ENCODE measurements around the gene TRHDE.

Gene TRHDE

DNA sequence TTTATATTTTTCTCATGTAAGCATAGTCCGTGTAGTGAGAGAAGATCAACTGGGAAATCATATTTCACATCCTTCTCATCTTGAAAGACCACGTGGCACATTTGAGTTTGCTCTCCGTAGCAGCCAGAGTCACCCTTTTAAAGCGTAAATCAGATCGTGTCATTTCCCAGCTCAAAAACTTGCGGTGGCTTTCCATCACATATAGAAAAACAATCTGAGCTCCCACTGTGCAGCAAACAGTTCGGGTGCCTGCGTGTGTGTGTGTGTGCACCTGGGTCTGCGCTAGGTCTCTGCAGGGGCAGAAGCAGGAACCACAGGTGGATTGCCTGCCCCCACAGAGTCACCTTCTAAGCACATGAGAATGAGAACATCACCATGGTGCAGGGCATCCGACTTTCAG lies 338.2 kb downstream of the TRHDE start:
- Histone ChIP-seq H2BK12ac (ENCODE audit: low read length) (no peak overlapping the region), H3K4me1 (ENCODE audit: control insufficient read depth in 2 of 2, insufficient read depth in 1 of 2, low read depth in 1 of 2, low read length in 2 of 2) (peaks cover 1 to 3% of the 10 kb centered on the region in 2 donors), H3K27ac (replicated peaks; ENCODE audit: low read length) (no peak overlapping the region), H3K9ac (ENCODE audit: low read depth, low read length, poor library complexity) (no peak overlapping the region), H3K4me2 (ENCODE audit: insufficient read depth, low read length, poor library complexity, severe bottlenecking) (no peak overlapping the region), H3K4me3 (ENCODE audit: low read length in 2 of 2) (no peak overlapping the region), H3K9me3 (replicated peaks in 1 of 2; ENCODE audit: control insufficient read depth in 2 of 2, insufficient read depth in 1 of 2, low read depth in 1 of 2, low read length in 2 of 2) (no peaks in the 10 kb centered on the region), H3K14ac (ENCODE audit: low read length) (no peak overlapping the region), H2BK5ac (ENCODE audit: low read length) (no peak overlapping the region), H2BK15ac (ENCODE audit: low read length) (no peak overlapping the region), H4K8ac (ENCODE audit: low read depth, low read length) (no peak overlapping the region), H3K23ac (ENCODE audit: low read depth, low read length, poor library complexity) (no peak overlapping the region), H3K36me3 (replicated peaks in 1 of 2; ENCODE audit: control insufficient read depth in 2 of 2, insufficient read depth in 2 of 2, low read length in 2 of 2) (no peaks in the 10 kb centered on the region), H2AFZ (ENCODE audit: low read length) (no peak overlapping the region), H2BK120ac (ENCODE audit: low read depth, low read length) (no peak overlapping the region), H4K91ac (ENCODE audit: low read depth, low read length, poor library complexity) (no peak overlapping the region), H2AK5ac (ENCODE audit: low read depth, low read length) (no peak overlapping the region), H3K27me3 (ENCODE audit: control insufficient read depth in 3 of 3, insufficient read depth in 3 of 3, low read depth in 1 of 3, low read length in 3 of 3) (no peaks in the 10 kb centered on the region), H3K79me1 (ENCODE audit: low read depth, low read length) (no peaks in the 10 kb centered on the region), H3K18ac (ENCODE audit: low read length) (peak overlapping the region; percentile 79), H3K4ac (ENCODE audit: low read length) (no peak overlapping the region)
- no CpG with 5 or more reads among the region's 10 CpGs for WGBS, 2 donors (ENCODE audit: extremely low coverage in 2 of 2, insufficient read length in 2 of 2, insufficient replicate concordance in 1 of 2)
- DNase-seq (ENCODE audit: low spot score), result no peak

DNA sequence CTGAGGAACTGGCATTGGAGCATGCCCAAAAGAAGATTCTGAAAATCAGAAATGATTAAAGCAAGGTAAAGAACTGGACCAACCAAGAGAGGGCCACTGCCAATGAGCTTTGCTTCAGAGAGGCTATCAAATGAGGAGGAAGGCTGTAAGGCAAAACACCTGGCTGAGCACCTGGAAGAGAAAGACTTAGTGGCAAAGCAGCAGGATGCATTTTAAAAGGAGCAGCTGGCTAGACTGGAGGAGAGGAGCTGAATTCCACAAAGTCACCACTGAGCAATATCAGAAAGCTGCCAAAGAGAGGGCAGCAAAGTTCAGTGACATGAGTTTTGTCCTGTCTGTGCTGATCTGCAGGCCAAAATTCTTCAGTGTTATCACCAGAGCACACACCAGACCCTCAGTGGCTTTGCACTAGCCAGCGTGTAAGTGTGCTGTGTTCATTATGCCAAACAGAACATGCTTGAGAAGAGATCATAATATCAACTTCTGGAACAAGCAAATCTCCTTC lies 338.7 kb downstream of the TRHDE start:
- Histone ChIP-seq H3K4me2 (ENCODE audit: insufficient read depth, low read length, poor library complexity, severe bottlenecking) (no peak overlapping the region), H2AK5ac (ENCODE audit: low read depth, low read length) (no peak overlapping the region), H3K14ac (ENCODE audit: low read length) (no peak overlapping the region), H3K4me3 (ENCODE audit: low read length in 2 of 2) (no peak overlapping the region), H4K8ac (ENCODE audit: low read depth, low read length) (no peak overlapping the region), H3K4me1 (ENCODE audit: control insufficient read depth in 2 of 2, insufficient read depth in 1 of 2, low read depth in 1 of 2, low read length in 2 of 2) (peaks cover 1 to 3% of the 10 kb centered on the region in 2 donors), H3K79me1 (ENCODE audit: low read depth, low read length) (no peaks in the 10 kb centered on the region), H2AFZ (ENCODE audit: low read length) (peak overlapping the region; percentile 28), H3K23ac (ENCODE audit: low read depth, low read length, poor library complexity) (no peak overlapping the region), H3K18ac (ENCODE audit: low read length) (no peak overlapping the region), H3K4ac (ENCODE audit: low read length) (no peak overlapping the region), H2BK12ac (ENCODE audit: low read length) (no peak overlapping the region), H3K36me3 (replicated peaks in 1 of 2; ENCODE audit: control insufficient read depth in 2 of 2, insufficient read depth in 2 of 2, low read length in 2 of 2) (no peaks in the 10 kb centered on the region), H2BK120ac (ENCODE audit: low read depth, low read length) (no peak overlapping the region), H2BK15ac (ENCODE audit: low read length) (no peak overlapping the region), H3K9me3 (replicated peaks in 1 of 2; ENCODE audit: control insufficient read depth in 2 of 2, insufficient read depth in 1 of 2, low read depth in 1 of 2, low read length in 2 of 2) (no peaks in the 10 kb centered on the region), H3K27me3 (ENCODE audit: control insufficient read depth in 3 of 3, insufficient read depth in 3 of 3, low read depth in 1 of 3, low read length in 3 of 3) (no peaks in the 10 kb centered on the region), H3K9ac (ENCODE audit: low read depth, low read length, poor library complexity) (no peak overlapping the region), H2BK5ac (ENCODE audit: low read length) (no peak overlapping the region), H3K27ac (replicated peaks; ENCODE audit: low read length) (no peak overlapping the region), H4K91ac (ENCODE audit: low read depth, low read length, poor library complexity) (no peak overlapping the region)
- WGBS, 2 donors (ENCODE audit: extremely low coverage in 2 of 2, insufficient read length in 2 of 2, insufficient replicate concordance in 1 of 2), result no CpG with 5 or more reads among the region's 1 CpG
- DNase-seq (ENCODE audit: low spot score), result no peak

DNA sequence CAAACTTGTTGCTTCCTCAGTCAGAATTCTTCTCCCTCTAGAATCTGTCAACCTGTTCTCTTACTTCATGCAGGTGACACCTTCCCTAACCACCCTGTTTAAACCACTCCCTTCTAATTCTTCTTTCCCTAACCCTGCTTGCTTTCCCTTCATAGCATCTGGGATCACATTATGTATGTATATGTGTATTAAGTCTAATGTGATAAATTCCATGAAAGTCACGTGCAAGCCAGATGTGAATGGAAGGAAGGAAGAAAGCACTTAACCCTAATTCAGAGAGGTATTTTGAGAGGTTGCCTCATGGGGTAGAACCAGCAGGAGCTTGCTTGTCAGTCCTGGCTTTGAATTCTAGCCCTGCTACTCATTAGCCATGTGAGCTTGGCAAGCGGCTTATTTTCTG lies 340.0 kb downstream of the TRHDE start:
- H3K79me1 ChIP-seq (ENCODE audit: low read depth, low read length), result no peaks in the 10 kb centered on the region
- H3K14ac ChIP-seq (ENCODE audit: low read length), result no peak overlapping the region
- no CpG with 5 or more reads among the region's 2 CpGs for WGBS, 2 donors (ENCODE audit: extremely low coverage in 2 of 2, insufficient read length in 2 of 2, insufficient replicate concordance in 1 of 2)
- no peak overlapping the region for H3K27ac ChIP-seq (replicated peaks; ENCODE audit: low read length)
- no peak overlapping the region for H2BK120ac ChIP-seq (ENCODE audit: low read depth, low read length)
- H4K8ac ChIP-seq (ENCODE audit: low read depth, low read length), result no peak overlapping the region
- H2BK12ac ChIP-seq (ENCODE audit: low read length), result no peak overlapping the region
- no peak overlapping the region for H2BK5ac ChIP-seq (ENCODE audit: low read length)
- H3K36me3 ChIP-seq (replicated peaks in 1 of 2; ENCODE audit: control insufficient read depth in 2 of 2, insufficient read depth in 2 of 2, low read length in 2 of 2), result no peaks in the 10 kb centered on the region
- no peak for DNase-seq (ENCODE audit: low spot score)
- no peak overlapping the region for H2AK5ac ChIP-seq (ENCODE audit: low read depth, low read length)
- no peak overlapping the region for H4K91ac ChIP-seq (ENCODE audit: low read depth, low read length, poor library complexity)
- H3K23ac ChIP-seq (ENCODE audit: low read depth, low read length, poor library complexity), result no peak overlapping the region
- no peak overlapping the region for H3K4me2 ChIP-seq (ENCODE audit: insufficient read depth, low read length, poor library complexity, severe bottlenecking)
- no peak overlapping the region for H2BK15ac ChIP-seq (ENCODE audit: low read length)
- no peak overlapping the region for H3K4ac ChIP-seq (ENCODE audit: low read length)
- no peak overlapping the region for H3K18ac ChIP-seq (ENCODE audit: low read length)
- no peak overlapping the region for H3K9ac ChIP-seq (ENCODE audit: low read depth, low read length, poor library complexity)
- H3K27me3 ChIP-seq (ENCODE audit: control insufficient read depth in 3 of 3, insufficient read depth in 3 of 3, low read depth in 1 of 3, low read length in 3 of 3), result no peaks in the 10 kb centered on the region
- peak overlapping the region; percentile 28 for H2AFZ ChIP-seq (ENCODE audit: low read length)
- H3K9me3 ChIP-seq (replicated peaks in 1 of 2; ENCODE audit: control insufficient read depth in 2 of 2, insufficient read depth in 1 of 2, low read depth in 1 of 2, low read length in 2 of 2), result no peaks in the 10 kb centered on the region
- H3K4me3 ChIP-seq (ENCODE audit: low read length in 2 of 2), result no peak overlapping the region
- H3K4me1 ChIP-seq (ENCODE audit: control insufficient read depth in 2 of 2, insufficient read depth in 1 of 2, low read depth in 1 of 2, low read length in 2 of 2), result peaks cover 1 to 3% of the 10 kb centered on the region in 2 donors

DNA sequence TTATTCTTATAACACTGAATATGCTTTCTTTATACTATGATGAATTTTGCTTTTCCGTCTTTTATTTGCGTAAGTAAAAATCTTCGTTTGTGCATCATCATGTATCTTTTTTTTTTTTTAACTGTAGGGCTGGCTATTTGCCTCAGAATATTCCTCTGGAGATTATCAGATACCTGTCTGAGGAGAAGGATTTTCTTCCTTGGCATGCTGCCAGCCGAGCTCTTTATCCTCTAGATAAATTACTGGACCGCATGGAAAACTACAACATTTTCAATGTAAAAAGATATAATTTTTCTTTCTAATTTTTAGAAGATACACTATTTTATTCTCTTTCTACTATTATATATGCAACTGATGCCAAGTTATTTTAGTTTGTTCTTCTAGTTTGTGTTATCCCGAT lies 346.6 kb downstream of the TRHDE start:
- no peak overlapping the region for H3K14ac ChIP-seq (ENCODE audit: low read length)
- no peak overlapping the region for H2BK12ac ChIP-seq (ENCODE audit: low read length)
- H4K8ac ChIP-seq (ENCODE audit: low read depth, low read length), result no peak overlapping the region
- DNase-seq (ENCODE audit: low spot score), result no peak
- H2BK120ac ChIP-seq (ENCODE audit: low read depth, low read length), result no peak overlapping the region
- no peak overlapping the region for H3K4me2 ChIP-seq (ENCODE audit: insufficient read depth, low read length, poor library complexity, severe bottlenecking)
- no peaks in the 10 kb centered on the region for H3K9me3 ChIP-seq (replicated peaks in 1 of 2; ENCODE audit: control insufficient read depth in 2 of 2, insufficient read depth in 1 of 2, low read depth in 1 of 2, low read length in 2 of 2)
- no peaks in the 10 kb centered on the region for H3K36me3 ChIP-seq (replicated peaks in 1 of 2; ENCODE audit: control insufficient read depth in 2 of 2, insufficient read depth in 2 of 2, low read length in 2 of 2)
- no CpG with 5 or more reads among the region's 6 CpGs for WGBS, 2 donors (ENCODE audit: extremely low coverage in 2 of 2, insufficient read length in 2 of 2, insufficient replicate concordance in 1 of 2)
- no peak overlapping the region for H3K27ac ChIP-seq (replicated peaks; ENCODE audit: low read length)
- H3K79me1 ChIP-seq (ENCODE audit: low read depth, low read length), result no peaks in the 10 kb centered on the region
- no peak overlapping the region for H2AK5ac ChIP-seq (ENCODE audit: low read depth, low read length)
- no peaks in the 10 kb centered on the region for H3K4me1 ChIP-seq (ENCODE audit: control insufficient read depth in 2 of 2, insufficient read depth in 1 of 2, low read depth in 1 of 2, low read length in 2 of 2)
- no peak overlapping the region for H3K9ac ChIP-seq (ENCODE audit: low read depth, low read length, poor library complexity)
- no peak overlapping the region for H3K23ac ChIP-seq (ENCODE audit: low read depth, low read length, poor library complexity)
- H4K91ac ChIP-seq (ENCODE audit: low read depth, low read length, poor library complexity), result no peak overlapping the region
- H2AFZ ChIP-seq (ENCODE audit: low read length), result no peak overlapping the region
- H2BK15ac ChIP-seq (ENCODE audit: low read length), result no peak overlapping the region
- no peak overlapping the region for H3K18ac ChIP-seq (ENCODE audit: low read length)
- H3K4me3 ChIP-seq (ENCODE audit: low read length in 2 of 2), result no peak overlapping the region
- no peak overlapping the region for H3K4ac ChIP-seq (ENCODE audit: low read length)
- H3K27me3 ChIP-seq (ENCODE audit: control insufficient read depth in 3 of 3, insufficient read depth in 3 of 3, low read depth in 1 of 3, low read length in 3 of 3), result no peaks in the 10 kb centered on the region
- H2BK5ac ChIP-seq (ENCODE audit: low read length), result no peak overlapping the region

Data from neuronal stem cell (in vitro differentiated cells).